ENCODE measurements around the gene ATP6V0E2.

The ATP6V0E2 gene

DNA sequence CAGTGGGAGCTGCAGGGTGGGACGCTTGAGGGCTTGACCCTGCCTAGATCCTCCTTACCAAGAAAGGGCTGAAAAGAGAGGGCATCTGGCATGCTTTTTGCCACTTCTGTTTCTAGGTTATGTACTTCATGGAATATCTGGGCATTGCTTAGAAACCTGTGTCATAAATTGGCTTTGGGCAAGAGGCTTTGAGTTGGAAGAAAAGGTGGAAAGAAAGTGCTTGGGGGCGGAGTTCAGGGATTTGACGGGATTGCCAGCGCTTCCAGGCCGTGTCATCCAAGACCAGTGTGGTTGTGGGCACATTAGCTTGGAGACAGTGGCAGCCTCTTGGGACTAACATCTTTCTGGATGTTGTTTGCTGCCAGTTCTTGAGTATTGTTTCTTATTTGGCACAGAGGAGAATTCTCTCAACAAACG is 34.8 kb upstream of the ATP6V0E2 start:
- no peak for DNase-seq

DNA sequence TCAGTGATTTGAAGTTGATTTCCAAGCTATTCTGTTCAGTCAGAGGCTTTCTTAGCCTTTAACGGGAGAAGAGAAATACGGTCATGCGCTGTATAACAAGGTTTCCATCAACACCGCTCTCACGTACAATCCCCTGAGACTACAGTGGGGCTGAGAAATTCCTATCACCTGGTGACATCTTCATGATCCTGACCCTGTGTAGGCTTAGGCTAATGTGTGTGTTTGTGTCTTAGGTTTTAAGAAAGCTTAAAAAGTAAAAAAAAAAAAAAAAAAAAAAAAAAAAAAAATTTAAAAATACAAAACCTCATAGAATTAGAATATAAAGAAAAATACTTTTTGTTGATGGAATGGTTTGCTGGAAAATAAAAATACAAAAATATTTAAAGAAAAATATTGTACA is 33.8 kb upstream of the ATP6V0E2 start:
- no peak for DNase-seq

DNA sequence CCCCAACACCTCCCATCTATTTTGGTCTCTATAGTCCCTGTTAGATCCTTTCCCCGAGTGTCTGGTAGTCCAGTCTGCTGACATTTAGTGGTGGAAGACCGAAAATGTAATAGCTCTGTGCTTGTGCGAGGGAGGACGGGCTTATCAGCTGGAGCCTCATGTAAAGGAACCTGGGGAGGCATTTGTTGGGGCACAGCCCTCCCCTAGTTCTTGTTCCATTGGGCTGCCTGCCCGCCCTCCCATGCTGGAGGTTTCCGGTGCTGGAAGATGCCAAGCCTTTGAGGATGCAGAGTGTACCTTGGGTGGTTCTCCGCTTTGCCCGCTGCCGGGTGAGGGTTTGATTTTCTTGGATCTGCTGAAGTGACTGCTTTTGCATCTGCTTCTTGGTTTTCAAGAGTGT is 30.2 kb upstream of the ATP6V0E2 start:
- DNase-seq = no peak

DNA sequence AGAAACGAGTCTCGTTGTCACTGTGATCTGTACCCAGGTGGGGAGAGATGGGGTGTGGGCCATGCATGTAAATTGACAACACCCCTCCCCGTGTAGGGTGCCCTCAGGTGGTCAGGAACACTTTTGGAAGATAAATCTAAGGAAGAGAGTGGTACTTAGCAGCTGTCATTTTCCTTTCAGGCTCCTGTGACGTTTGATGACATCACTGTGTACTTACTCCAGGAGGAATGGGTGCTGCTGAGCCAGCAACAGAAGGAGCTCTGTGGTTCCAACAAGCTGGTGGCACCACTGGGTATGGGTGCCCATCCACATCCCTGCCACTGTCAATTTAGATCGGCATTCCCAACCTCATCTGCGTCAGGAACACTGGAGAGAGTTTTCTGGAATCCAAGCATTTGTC is 29.3 kb upstream of the ATP6V0E2 start:
- no peak for DNase-seq

DNA sequence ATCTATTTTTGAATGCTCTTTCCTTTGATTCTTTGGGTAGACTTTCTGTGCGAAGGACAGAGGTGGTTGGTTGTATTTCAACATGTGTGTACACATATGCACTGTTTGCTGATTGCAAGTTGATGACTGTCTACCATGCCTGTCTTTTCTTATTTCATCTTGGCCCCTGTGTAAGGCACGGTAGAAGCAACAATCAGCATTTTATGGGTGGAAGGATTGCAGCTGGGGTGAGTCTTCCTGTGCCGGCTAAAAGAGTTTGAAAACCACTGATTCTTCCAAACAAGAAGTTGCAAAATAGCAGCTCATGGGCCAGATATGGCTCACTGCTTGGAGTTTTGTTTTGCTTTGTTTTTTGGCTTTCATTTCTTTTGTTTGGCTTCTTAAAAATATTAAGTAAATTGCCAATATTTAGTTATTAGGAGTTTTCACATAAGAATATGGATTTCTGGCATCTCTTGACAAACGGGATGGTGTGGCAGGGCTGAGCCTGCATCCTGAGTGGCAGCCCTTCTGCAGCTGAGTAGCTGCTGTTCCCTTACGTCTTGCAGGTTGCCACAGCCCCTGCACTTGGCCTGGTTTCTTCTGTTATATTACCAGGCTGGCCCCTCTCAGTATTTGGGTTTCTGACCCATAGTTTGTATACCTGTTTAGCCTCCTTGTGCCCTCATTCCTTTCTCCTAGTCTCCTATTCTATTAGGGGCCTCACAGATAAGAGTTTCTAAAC is 28.4 kb upstream of the ATP6V0E2 start:
- no peak for DNase-seq

DNA sequence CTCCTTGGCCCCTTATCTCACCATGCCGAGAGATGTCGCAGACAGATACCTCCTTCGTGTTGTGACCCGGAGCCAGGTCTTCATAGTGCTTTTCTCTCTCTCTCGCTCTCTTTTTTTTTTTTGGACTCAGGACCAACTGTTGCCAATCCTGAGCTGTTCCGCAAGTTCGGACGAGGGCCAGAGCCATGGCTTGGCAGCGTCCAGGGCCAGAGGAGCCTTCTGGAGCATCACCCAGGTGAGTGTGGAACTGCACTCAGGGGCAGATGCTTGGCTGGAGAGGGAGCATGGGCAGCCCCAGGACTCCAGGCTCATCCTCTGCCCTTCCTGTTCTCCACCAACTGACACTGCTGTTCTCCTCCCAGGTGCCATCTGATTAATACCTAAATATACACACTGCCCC is 27.7 kb upstream of the ATP6V0E2 start:
- DNase-seq = no peak

DNA sequence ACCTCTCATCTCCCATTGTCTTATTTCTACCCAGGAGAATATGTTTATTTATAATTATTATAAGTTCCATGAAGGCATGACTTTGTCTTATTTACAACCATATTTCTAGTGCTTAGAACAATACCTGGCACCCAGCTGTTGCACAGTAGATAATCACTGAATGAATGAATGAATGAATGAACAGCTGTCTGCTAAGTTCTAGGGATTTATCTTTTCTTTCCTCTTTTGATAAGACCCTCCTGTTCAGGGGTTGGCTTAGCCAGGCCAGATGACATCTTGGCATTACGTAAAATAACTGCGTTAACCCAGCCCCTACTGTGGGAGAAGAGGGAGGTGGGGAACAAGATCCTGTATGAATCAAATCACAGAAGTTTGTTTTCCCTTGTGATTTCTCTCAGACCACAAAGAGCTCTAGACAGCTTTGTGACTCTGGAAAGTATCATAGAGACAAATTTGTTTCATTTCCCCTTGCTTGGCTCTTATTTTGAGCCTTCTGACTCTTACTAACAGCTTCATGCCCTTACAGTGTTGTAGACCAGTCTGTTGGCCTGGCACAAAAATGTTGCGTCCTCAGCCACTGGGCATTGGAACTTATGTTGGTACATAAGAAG is 27.2 kb upstream of the ATP6V0E2 start:
- no peak for DNase-seq

DNA sequence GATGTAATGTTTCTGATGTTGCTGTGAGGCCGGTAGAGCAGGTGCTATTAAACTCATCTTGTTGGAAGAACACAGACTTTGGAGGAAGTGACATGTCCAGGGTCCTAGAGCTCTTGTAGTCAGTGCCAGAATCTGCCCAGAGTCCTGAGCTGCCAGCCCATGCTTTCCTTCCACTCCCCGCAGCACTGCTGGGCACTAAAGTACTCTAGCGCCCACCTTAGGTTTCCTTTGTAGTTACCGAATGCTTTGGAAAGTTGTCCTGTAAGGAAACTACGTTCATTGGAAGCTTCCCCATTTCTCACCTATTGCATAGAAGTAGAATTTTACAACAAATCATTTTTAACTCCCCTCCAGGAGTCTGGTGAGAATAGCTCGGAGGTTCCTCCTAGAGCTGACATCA is 24.6 kb upstream of the ATP6V0E2 start:
- no peak for DNase-seq

DNA sequence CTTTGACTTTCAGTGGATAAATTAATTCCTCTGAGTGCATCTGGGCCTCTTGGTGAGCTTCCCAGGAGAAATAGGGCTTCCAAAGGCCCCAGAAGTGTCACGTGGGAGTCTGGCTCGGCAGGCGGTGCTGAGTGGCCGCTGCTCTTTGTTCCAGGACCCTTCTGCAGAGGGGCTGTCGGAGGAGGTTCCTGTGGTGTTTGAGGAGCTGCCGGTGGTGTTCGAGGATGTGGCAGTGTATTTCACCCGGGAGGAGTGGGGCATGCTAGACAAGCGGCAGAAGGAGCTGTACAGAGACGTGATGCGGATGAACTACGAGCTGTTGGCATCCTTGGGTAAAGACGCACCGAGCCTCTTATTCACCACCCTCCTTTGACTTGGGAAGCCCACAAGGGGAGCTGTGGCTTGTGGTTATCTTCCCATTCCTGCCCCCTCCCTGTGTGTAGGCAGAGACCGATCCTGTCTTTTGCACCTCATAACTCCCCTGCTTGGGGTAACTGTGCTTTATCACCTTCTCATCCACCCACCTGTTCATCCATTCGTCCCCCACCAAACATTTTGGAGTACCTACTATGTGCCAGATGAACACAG is 23.7 kb upstream of the ATP6V0E2 start:
- DNase-seq = no peak

DNA sequence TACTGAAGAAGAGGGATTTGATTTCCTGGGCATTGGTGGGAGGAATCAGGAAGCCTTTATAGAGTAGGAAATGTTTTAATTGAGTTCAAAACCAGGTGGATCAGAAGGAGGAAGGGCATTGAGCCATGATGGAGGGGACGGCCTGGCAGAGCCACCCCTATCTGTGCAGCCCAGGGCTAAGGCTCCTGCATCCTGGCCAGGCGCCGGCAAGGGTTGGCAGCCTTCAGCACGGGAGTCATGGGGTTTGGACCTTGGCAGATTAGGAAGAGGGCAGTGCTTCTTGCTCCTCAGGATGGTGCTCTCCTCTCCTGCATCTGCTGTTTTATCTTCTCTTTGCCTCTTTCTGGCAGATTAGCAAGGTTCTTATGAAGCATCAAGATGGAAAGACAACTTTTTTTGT is 23.1 kb upstream of the ATP6V0E2 start:
- DNase-seq = no peak

DNA sequence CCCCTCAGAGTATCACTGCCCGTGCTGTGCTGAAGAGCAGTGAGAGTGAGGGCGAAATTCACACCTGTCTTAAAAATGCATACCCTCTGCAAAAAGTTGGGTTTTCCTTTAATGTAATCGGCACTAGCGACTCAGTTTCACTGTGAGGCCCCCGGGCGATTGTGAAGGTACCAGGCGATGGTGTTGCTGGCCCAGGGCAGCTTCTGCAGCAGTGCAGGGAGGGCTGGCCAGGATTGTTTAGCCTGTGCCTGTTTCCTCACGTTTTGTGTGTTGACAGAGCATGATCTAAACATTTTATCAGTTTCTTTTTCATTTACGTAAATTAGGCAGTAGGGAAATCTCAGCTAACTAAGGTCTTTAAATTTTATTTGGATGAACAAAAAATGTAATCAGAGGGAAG is 22.3 kb upstream of the ATP6V0E2 start:
- DNase-seq = no peak

DNA sequence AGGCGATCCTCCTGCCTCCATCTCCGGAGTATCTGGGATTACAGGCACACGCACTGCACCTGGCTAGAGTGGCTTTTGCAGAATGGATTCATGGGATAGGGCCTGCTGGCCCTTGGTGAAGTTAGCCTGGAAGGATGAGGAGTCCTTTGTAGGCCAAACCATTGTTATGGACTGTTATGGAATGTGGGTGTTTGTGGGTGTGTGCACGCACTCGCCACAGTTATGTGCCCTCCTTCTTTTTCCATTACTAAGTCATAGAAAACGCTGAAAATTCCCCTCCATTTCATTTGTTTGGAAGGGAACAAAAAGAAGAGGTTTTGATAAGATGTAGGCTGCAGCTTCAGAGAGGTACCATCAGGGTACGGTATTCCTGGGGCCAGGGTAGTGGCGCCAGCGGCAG is 20.6 kb upstream of the ATP6V0E2 start:
- no peak for DNase-seq

DNA sequence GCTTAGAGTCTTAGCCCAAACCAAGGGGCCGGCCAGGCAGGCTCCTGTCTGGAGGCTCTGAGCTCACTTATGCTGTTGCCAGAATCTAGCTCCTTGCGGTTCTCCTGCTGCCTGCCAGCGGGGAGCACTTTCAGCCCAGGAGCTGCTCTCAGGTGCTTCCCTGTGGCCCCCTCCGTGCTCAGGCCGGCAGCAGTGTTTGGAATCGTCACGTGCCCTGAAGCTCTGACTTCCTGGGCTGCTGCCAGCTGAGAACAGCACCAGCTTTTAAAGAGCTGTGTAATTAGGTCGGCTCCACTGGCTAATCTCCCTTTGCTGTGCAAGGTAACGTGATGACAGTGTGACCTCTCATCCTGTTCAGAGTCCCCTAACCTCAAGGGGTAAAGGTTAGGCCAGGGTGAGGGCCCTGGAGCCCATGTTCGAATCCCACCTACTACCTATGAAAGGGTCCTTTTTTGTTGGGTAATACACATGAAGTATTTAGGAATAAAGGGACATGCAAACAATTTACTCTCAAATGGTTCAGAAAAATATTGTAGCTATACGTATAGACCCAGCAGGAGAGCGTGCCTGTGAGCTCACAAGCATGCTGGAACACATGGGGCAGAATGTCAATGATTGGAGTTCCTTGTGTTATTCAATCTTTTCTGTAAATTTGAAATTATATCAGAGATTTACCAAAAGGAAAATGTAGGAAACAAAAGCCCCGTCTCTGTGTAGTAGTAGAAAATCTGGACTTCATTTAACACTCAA is 19.0 kb upstream of the ATP6V0E2 start:
- DNase-seq = no peak

DNA sequence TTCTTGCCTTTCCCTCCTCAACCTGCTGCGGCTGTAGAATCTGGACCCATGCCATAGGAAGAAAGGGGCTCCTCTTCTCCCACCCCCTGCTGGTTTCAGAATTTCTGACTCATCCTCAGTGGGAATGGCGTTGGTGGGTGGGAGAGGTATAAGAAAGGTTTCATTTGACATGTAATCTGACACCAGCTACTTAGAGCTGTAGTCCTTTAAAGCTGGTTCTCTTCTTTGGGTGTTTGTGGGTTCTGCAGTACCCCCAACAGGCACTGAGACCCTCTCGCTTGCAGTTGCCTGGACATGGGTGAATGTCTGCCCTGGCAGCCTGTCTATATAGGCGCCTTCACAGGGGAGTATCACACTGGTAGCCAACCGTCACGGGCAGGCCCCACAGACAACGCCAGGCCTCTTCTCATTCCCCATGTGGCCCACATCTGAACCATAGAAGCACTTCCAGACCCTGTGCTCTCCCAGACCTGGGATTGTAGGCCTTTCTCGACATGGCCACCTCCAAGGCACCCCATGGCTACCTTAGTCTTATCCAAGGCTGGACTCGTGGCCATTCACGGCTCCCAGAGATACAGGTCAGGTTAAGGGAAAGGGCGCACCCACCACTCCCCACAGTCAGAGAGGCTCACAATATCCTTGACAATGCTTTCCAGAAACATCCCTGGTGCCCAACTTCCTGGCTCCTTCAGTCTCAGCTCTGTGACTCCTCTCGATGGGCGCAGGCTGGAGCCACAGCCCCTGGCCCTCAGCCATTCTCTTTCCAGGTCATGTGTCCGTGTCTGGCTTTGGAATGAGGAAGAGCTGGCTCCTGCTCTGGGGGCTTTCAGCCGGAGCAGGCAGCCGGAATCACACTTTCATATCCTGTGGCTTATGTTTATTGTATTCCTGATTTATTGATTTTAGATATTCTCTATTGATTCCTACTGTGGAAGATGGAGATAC is 18.1 kb upstream of the ATP6V0E2 start:
- DNase-seq = no peak

DNA sequence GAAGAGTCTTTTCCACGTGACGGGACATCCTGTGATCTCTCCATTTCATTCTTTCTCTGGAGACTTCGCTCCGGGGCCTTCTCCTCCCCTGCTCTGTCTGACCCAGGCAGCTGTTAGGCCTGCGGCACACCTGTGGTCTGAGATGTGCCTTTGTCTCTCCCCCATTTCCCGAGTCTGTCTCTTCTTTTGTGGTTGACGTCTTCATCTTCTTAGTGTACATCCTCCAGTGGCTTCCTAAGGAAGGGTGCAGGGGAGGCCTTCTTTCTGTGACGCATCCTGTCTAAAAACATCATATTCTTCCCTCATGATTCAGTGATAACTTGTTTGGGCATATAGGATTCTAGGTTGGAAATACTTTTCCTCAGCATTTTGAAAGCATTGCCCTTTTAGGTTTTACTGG is 17.2 kb upstream of the ATP6V0E2 start:
- no peak for DNase-seq

DNA sequence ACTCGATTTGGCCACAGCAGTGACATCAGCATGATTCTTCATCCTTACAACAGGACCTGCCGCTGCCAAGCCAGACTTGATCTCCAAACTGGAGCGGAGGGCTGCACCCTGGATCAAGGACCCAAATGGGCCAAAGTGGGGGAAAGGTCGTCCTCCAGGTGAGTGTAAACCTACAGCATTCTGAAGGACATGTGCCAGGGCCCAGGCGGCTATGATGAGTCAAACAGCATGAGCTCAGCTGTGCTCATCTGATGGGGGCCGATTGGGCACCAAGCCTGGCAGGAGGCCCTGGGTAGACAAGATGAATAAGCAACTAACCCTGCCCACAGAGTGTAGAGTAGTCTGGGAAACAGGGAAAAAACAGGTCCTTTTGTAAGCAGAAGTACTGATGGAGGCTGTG is 14.4 kb upstream of the ATP6V0E2 start:
- DNase-seq = no peak

DNA sequence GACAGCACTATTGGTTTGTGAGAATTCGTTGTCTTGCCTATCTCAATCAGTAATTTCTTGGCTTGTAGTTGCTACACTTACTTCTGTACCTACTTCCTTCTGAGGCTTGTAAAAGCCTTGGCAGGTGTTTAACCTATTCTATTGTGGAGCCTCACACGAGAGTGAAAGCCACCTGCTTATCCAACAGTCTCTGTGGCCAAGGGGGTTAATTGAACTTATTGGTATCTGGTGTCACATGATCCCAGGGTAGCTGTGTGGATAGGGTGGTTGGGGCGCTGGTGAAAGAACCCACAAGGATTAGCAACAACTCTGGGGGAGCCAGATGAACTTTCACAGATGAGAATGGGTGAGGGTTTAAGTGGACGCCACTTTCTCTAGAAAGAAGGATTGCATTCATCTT is 13.9 kb upstream of the ATP6V0E2 start:
- DNase-seq = no peak

DNA sequence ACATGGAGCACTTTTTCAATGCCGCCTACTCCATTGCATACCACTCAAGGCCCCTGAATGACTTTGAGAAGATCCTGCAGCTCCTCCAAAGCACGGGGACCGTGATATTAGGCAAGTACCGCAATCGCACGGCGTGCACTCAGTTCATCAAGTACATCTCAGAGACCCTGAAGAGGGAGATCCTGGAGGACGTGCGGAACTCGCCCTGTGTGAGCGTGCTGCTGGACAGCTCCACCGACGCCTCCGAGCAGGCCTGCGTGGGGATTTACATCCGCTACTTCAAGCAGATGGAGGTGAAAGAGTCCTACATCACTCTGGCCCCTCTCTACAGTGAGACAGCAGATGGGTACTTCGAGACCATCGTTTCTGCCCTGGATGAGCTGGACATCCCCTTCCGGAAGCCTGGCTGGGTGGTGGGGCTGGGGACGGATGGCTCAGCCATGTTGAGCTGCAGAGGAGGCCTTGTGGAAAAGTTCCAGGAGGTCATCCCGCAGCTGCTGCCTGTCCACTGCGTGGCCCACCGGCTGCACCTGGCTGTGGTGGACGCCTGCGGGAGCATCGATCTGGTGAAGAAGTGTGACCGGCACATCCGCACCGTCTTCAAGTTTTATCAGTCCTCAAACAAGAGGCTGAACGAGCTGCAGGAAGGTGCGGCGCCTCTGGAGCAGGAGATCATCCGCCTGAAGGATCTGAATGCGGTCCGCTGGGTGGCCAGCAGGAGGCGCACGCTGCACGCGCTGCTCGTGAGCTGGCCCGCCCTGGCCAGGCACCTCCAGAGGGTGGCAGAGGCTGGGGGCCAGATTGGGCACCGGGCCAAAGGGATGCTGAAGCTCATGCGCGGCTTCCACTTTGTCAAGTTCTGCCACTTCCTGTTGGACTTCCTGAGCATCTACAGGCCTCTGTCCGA is 12.7 kb upstream of the ATP6V0E2 start:
- no peak for DNase-seq

DNA sequence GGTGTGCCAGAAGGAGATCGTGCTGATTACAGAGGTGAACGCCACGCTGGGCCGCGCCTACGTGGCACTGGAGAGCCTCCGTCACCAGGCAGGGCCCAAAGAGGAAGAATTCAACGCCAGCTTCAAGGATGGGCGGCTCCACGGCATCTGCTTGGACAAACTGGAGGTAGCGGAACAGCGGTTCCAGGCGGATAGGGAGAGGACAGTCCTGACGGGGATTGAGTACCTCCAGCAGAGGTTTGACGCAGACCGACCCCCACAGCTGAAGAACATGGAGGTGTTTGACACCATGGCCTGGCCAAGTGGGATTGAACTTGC is 12.1 kb upstream of the ATP6V0E2 start:
- DNase-seq = no peak

DNA sequence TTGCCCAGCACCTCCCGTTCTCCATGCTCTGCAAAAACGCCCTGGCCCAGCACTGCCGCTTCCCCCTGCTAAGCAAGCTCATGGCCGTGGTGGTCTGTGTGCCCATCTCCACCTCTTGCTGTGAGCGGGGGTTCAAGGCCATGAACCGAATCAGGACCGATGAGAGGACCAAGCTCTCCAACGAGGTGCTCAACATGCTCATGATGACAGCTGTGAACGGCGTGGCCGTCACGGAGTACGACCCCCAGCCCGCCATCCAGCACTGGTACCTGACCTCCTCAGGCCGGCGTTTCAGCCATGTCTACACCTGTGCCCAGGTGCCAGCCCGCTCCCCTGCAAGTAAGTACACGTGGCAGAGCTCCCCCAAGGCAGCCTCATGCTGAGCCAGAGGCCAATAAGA is 11.6 kb upstream of the ATP6V0E2 start:
- DNase-seq = no peak

DNA sequence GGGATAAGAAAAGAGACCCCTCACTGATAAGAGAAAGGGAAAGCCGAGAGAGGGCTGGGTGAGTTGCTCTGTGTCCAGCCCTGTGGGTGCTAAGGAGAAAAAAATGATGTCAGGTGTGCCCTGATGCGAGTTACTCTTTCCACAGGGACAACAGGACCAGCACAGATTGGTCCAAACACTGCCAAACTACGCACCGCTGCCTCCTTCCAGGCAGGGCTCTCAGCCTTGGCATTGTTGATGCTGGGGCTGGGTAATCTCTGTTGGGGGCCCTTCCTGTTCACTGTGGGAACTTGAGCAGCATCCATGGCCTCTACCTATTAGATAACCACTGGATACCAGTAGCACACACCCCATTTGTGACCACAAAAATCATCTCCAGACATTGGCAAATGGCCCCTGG is 10.3 kb upstream of the ATP6V0E2 start:
- DNase-seq = no peak

DNA sequence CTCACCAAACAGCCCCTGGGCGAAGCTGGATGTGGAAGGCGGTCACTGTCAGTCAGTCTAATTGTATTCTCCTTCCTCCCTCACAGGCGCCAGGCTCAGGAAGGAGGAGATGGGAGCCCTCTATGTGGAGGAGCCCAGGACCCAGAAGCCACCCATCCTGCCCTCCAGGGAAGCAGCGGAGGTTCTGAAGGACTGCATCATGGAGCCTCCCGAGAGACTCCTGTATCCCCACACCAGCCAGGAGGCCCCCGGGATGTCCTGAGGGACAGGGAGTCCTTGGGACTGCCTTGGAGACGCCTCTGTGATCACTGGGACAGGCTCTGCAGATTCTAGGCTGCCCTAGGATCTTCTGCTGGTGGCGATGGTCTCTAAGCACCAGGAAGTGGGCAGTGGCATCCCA is 9.7 kb upstream of the ATP6V0E2 start:
- no peak for DNase-seq

Data from cortex of kidney (tissue), 1 donor.